ENCODE measurements around the gene PCBD1. TPM values are rescaled to one million over a fixed set of nuclear protein-coding genes. Genes with fewer than 3 reads are reported as not detected.
"Not testable (repeated sequence)": the region's sequence is repeated elsewhere in the genome, so short reads cannot be mapped to it uniquely, and the experiment has no call there.

The PCBD1 gene
- total RNA-seq, 1 donor from 2014 or later = 36.8 TPM

- Histone ChIP-seq H3K36me3 (peaks cover 0 to 26% of the 10 kb centered on the region in 2 donors), H3K4me3 (no peak overlapping the region), H3K9me3 (no peaks in the 10 kb centered on the region), H3K27me3 (no peaks in the 10 kb centered on the region), H3K27ac (no peak overlapping the region), H3K4me1 (no peaks in the 10 kb centered on the region)
- TF ChIP-seq POLR2AphosphoS5 (IDR thresholded peaks at IDR 0.05; ENCODE audit: insufficient read depth in 1 of 2, low read depth in 1 of 2) = no peak
- TF ChIP-seq CTCF (IDR thresholded peaks at IDR 0.05) = no peak
- no peak for TF ChIP-seq POLR2A (IDR thresholded peaks at IDR 0.05)
- no peak for DNase-seq (ENCODE audit: extremely low spot score in 2 of 2)
- intact Hi-C loops (cut with DNase I) = no loop called here
These were observed 23.4 kb downstream of the PCBD1 start for GRCh38 chr10:70864935-70865334.

GRCh38 chr10:70863470-70864160, 24.8 kb downstream of the PCBD1 start:
- no peaks in the 10 kb centered on the region for H3K9me3 ChIP-seq
- no peaks in the 10 kb centered on the region for H3K4me1 ChIP-seq
- no peak overlapping the region for H3K4me3 ChIP-seq
- no peak for DNase-seq (ENCODE audit: extremely low spot score in 2 of 2)
- no peak for TF ChIP-seq CTCF (IDR thresholded peaks at IDR 0.05)
- no peak for TF ChIP-seq POLR2AphosphoS5 (IDR thresholded peaks at IDR 0.05; ENCODE audit: insufficient read depth in 1 of 2, low read depth in 1 of 2)
- no peak for TF ChIP-seq POLR2A (IDR thresholded peaks at IDR 0.05)
- intact Hi-C loops (cut with DNase I) = no loop called here
- no peaks in the 10 kb centered on the region for H3K27me3 ChIP-seq
- H3K36me3 ChIP-seq = peaks cover 0 to 29% of the 10 kb centered on the region in 2 donors
- H3K27ac ChIP-seq = no peak overlapping the region

GRCh38 chr10:70861495-70862197, 26.7 kb downstream of the PCBD1 start:
- H3K36me3 ChIP-seq = peaks cover 0 to 47% of the 10 kb centered on the region in 2 donors
- H3K4me1 ChIP-seq; H3K4me3 ChIP-seq; intact Hi-C loops (cut with DNase I); H3K27me3 ChIP-seq; DNase-seq (ENCODE audit: extremely low spot score in 2 of 2); H3K9me3 ChIP-seq; H3K27ac ChIP-seq: not testable (repeated sequence)

GRCh38 chr10:70858759-70859158, 29.6 kb downstream of the PCBD1 start:
- no peaks in the 10 kb centered on the region for H3K4me1 ChIP-seq
- H3K4me3 ChIP-seq = no peak overlapping the region
- intact Hi-C loops (cut with DNase I) = no loop called here
- TF ChIP-seq CTCF (IDR thresholded peaks at IDR 0.05) (no peak), POLR2A (IDR thresholded peaks at IDR 0.05) (no peak), POLR2AphosphoS5 (IDR thresholded peaks at IDR 0.05; ENCODE audit: insufficient read depth in 1 of 2, low read depth in 1 of 2) (no peak)
- H3K27me3 ChIP-seq = no peaks in the 10 kb centered on the region
- H3K27ac ChIP-seq = no peak overlapping the region
- no peaks in the 10 kb centered on the region for H3K9me3 ChIP-seq
- peaks cover 0 to 55% of the 10 kb centered on the region in 2 donors for H3K36me3 ChIP-seq
- no peak for DNase-seq (ENCODE audit: extremely low spot score in 2 of 2)

- H3K27ac ChIP-seq = no peak overlapping the region
- H3K4me3 ChIP-seq = no peak overlapping the region
- intact Hi-C loops (cut with DNase I) = no loop called here
- H3K36me3 ChIP-seq = peaks cover 0 to 53% of the 10 kb centered on the region in 2 donors
- H3K9me3 ChIP-seq = no peaks in the 10 kb centered on the region
- no peaks in the 10 kb centered on the region for H3K4me1 ChIP-seq
- no peak for DNase-seq (ENCODE audit: extremely low spot score in 2 of 2)
- no peaks in the 10 kb centered on the region for H3K27me3 ChIP-seq
- no peak for TF ChIP-seq POLR2A (IDR thresholded peaks at IDR 0.05)
- no peak for TF ChIP-seq CTCF (IDR thresholded peaks at IDR 0.05)
- no peak for TF ChIP-seq POLR2AphosphoS5 (IDR thresholded peaks at IDR 0.05; ENCODE audit: insufficient read depth in 1 of 2, low read depth in 1 of 2)
These were observed 31.9 kb downstream of the PCBD1 start for GRCh38 chr10:70856454-70856853.

Data from vagina (tissue), 2 donors.